ENCODE results near the gene REM2. TPM values are rescaled to one million over a fixed set of nuclear protein-coding genes. Genes with fewer than 3 reads are reported as not detected.
A peak's percentile ranks its signal among the peaks of the same experiment; 100 is the strongest.

The REM2 gene
- total RNA-seq, 3 donors from 2014 or later (not counting 1 experiment from before 2014, with no cell fraction given), result 4.0 to 8.1 (median 7.9) TPM

GRCh38 chr14:22897357-22897756 lies 14.3 kb downstream of the REM2 start:
- Histone ChIP-seq H3K27me3 (ENCODE audit: control insufficient read depth, insufficient read depth, low read length) (no peaks in the 10 kb centered on the region), H3K4me1 (ENCODE audit: control insufficient read depth, insufficient read depth, low read length) (no peaks in the 10 kb centered on the region), H3K36me3 (ENCODE audit: control insufficient read depth, insufficient read depth, low read length) (peaks cover 20% of the 10 kb centered on the region), H3K9me3 (ENCODE audit: control insufficient read depth, insufficient read depth, low read length) (no peaks in the 10 kb centered on the region), H3K27ac (ENCODE audit: low read length) (no peak overlapping the region), H3K4me3 (ENCODE audit: low read length) (no peak overlapping the region)
- Mint-ChIP-seq H3K4me3 (no peak overlapping the region), H3K4me1 (peaks cover 0 to 15% of the 10 kb centered on the region in 2 donors), H3K27me3 (ENCODE audit: low read depth in 2 of 2) (no peaks in the 10 kb centered on the region), H3K27ac (no peak overlapping the region), H3K36me3 (peaks cover 16% of the 10 kb centered on the region), H3K9me3 (no peaks in the 10 kb centered on the region)
- TF ChIP-seq CTCF (IDR thresholded peaks at IDR 0.05), result no peak
- intact Hi-C loops (cut with micrococcal nuclease), result no loop called here
- WGBS (ENCODE audit: insufficient coverage), result 100% methylated on average over 1 of the region's 1 CpG
- DNase-seq (no peak), ATAC-seq (no peak)

- Histone ChIP-seq H3K27ac (ENCODE audit: low read length) (no peak overlapping the region), H3K36me3 (ENCODE audit: control insufficient read depth, insufficient read depth, low read length) (peaks cover 29% of the 10 kb centered on the region), H3K9me3 (ENCODE audit: control insufficient read depth, insufficient read depth, low read length) (no peaks in the 10 kb centered on the region), H3K4me3 (ENCODE audit: low read length) (no peak overlapping the region), H3K4me1 (ENCODE audit: control insufficient read depth, insufficient read depth, low read length) (no peaks in the 10 kb centered on the region), H3K27me3 (ENCODE audit: control insufficient read depth, insufficient read depth, low read length) (no peaks in the 10 kb centered on the region)
- intact Hi-C loops (cut with micrococcal nuclease), result no loop called here
- no peak for TF ChIP-seq CTCF (IDR thresholded peaks at IDR 0.05)
- no peaks in the 10 kb centered on the region for H3K9me3 Mint-ChIP-seq
- DNase-seq (no peak), ATAC-seq (no peak)
- no peaks in the 10 kb centered on the region for H3K27me3 Mint-ChIP-seq (ENCODE audit: low read depth in 2 of 2)
- H3K36me3 Mint-ChIP-seq, result peaks cover 17% of the 10 kb centered on the region
- H3K27ac Mint-ChIP-seq, result peak overlapping the region in 1 of 2 donors; percentile 73
- WGBS (ENCODE audit: insufficient coverage), result 84% methylated on average over 4 of the region's 8 CpGs
- H3K4me1 Mint-ChIP-seq, result peaks cover 0 to 15% of the 10 kb centered on the region in 2 donors
- H3K4me3 Mint-ChIP-seq, result no peak overlapping the region
Observed at GRCh38 chr14:22898302-22899090, 15.5 kb downstream of the REM2 start.

- DNase-seq (peak in 1 of 2 donors; percentile 86), ATAC-seq (peak; percentile 67 to 90 (median 82))
- no peak overlapping the region for H3K4me3 ChIP-seq (ENCODE audit: low read length)
- H3K9me3 Mint-ChIP-seq, result no peaks in the 10 kb centered on the region
- H3K27me3 Mint-ChIP-seq (ENCODE audit: low read depth in 2 of 2), result no peaks in the 10 kb centered on the region
- intact Hi-C loops (cut with micrococcal nuclease), result loop anchor here (1.0 to 2.0 kb wide), 3 partner anchors 28 to 330 kb away; no protein-coding TSS in a partner anchor
- peak; percentile 65 for TF ChIP-seq CTCF (IDR thresholded peaks at IDR 0.05)
- H3K27me3 ChIP-seq (ENCODE audit: control insufficient read depth, insufficient read depth, low read length), result no peaks in the 10 kb centered on the region
- peaks cover 26% of the 10 kb centered on the region for H3K36me3 Mint-ChIP-seq
- peak overlapping the region in 1 of 2 donors; percentile 6 for H3K27ac Mint-ChIP-seq
- no peak overlapping the region for H3K27ac ChIP-seq (ENCODE audit: low read length)
- H3K4me1 Mint-ChIP-seq, result peaks cover 0 to 15% of the 10 kb centered on the region in 2 donors
- H3K4me3 Mint-ChIP-seq, result no peak overlapping the region
- H3K9me3 ChIP-seq (ENCODE audit: control insufficient read depth, insufficient read depth, low read length), result no peaks in the 10 kb centered on the region
- H3K36me3 ChIP-seq (ENCODE audit: control insufficient read depth, insufficient read depth, low read length), result peaks cover 46% of the 10 kb centered on the region
- 80% methylated on average over 2 of the region's 3 CpGs for WGBS (ENCODE audit: insufficient coverage)
- no peaks in the 10 kb centered on the region for H3K4me1 ChIP-seq (ENCODE audit: control insufficient read depth, insufficient read depth, low read length)
Observed at GRCh38 chr14:22900081-22900799, 17.2 kb downstream of the REM2 start.
